HAP-1 (cell line): ENCODE results near the gene ZNF669.
A peak's percentile ranks its signal among the peaks of the same experiment; 100 is the strongest.

Experiments
- DNase-seq, 2 experiments: peaks; one replicate each; pipeline ENCODE4 v3.0.0-alpha.2; 2016 to 2020; ENCODE audit warnings: low spot score in 2 of 2
- H3K27me3 ChIP-seq: fragments of 250-450 bp; sonication (Bioruptor Pico); 2 replicates; pipeline ENCODE4 v1.5.1; 2020; ENCODE audit warnings: low read depth, mild to moderate bottlenecking, moderate library complexity
- H3K36me3 ChIP-seq: fragments of 250-450 bp; sonication (Bioruptor Pico); replicated peaks from 2 replicates; pipeline ENCODE4 v1.5.1; 2020; ENCODE audit warnings: mild to moderate bottlenecking
- H3K4me1 ChIP-seq: fragments of 250-450 bp; sonication (Bioruptor Pico); 2 replicates; pipeline ENCODE4 v1.5.1; 2020; ENCODE audit warnings: mild to moderate bottlenecking
- H3K4me3 ChIP-seq: fragments of 250-450 bp; sonication (Bioruptor Pico); 2 replicates; pipeline ENCODE4 v1.5.1; 2020; ENCODE audit warnings: mild to moderate bottlenecking, moderate library complexity
- H3K9me3 ChIP-seq: fragments of 250-450 bp; sonication (Bioruptor Pico); 2 replicates; pipeline ENCODE4 v1.5.1; 2020; ENCODE audit warnings: mild to moderate bottlenecking, moderate library complexity
- in situ Hi-C: fragments of 300-500 bp; cut with MboI; formaldehyde crosslinking; loops from 3 replicates; pipeline ENCODE4 v1.14.3; 2020; ENCODE audit warnings: low sequenced_read_pairs, inconsistent platforms, mixed read lengths

Gene ZNF669

DNA sequence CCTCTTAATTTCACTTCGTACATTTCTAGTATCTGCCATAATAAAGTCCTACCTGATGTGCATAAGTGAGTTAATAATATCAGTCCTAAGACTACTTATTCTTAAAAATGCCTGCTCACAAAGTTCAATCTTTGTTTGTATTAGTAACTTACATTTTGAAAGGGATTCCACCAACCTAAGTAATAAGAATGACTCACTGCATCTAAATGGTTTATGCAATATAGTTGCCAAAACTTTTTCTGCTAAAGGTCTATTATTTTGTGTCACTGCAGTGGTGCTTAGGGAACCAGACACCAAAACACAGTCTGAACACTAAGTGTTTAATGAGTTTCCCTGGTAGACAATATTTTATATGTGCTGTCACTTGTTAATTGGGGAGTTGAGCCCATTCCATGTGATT lies 1.8 kb downstream of the ZNF669 start:
- DNase-seq: no peak
- Histone ChIP-seq H3K27me3 (no peaks in the 10 kb centered on the region), H3K4me1 (peaks cover 4% of the 10 kb centered on the region; the same call in 1 of the 2 replicates), H3K4me3 (no peak overlapping the region), H3K36me3 (peaks cover 41% of the 10 kb centered on the region), H3K9me3 (peaks cover 29% of the 10 kb centered on the region)
- in situ Hi-C loops: no loop called here

DNA sequence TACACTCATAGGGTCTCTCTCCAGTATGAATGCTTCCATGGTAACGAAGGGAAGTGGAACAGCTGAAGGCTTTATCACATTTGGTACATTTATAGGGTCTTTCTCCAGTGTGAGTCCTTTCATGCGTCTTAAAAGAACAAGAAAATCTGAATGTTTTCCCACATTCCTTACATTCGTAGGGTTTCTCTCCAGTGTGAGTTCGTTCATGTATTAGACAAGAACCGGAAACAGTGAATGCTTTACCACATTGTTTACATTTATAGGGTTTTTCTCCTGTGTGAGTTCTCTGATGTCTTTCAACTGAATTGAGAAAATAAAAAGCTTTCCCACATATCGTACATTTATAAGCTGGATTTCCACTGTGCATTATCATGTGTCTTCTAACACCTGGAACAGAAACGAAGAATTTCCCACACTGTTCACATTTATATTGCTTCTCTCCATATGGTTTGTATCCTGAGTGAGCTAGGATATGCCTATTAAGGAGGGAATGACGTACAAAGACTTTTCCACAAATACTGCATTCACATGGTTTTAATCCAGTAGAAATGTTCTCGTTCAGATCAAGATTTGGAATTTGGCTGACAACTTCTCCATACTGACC lies 3.4 kb downstream of the ZNF669 start:
- DNase-seq: no peak
- in situ Hi-C loops: no loop called here
- H3K27me3 ChIP-seq: no peaks in the 10 kb centered on the region
- H3K4me1 ChIP-seq: peaks cover 4% of the 10 kb centered on the region; the same call in 1 of the 2 replicates
- peaks cover 29% of the 10 kb centered on the region for H3K9me3 ChIP-seq
- H3K4me3 ChIP-seq: no peak overlapping the region
- H3K36me3 ChIP-seq: peaks cover 42% of the 10 kb centered on the region

DNA sequence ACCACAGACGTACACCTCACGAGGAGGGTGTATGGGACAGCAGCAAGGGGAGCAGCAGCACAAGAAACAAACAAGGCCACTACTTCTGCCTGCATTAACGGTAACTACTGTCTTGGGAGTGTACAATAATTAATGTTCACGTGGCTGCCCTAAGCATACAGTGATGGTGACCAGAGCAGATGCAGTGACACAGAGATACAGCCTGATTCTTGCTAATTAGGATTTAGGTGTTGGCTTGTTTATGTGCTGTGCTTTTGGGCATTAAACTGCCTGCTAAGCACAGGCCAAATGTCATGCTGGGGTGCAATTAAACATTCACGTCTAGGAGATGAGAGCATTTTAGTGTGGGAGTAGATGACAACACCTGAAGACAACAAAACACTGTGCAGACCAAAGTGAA lies 7.2 kb downstream of the ZNF669 start:
- no peak for DNase-seq
- Histone ChIP-seq H3K36me3 (peaks cover 38% of the 10 kb centered on the region), H3K4me3 (no peak overlapping the region), H3K4me1 (no peaks in the 10 kb centered on the region), H3K9me3 (peaks cover 19% of the 10 kb centered on the region), H3K27me3 (no peaks in the 10 kb centered on the region)
- in situ Hi-C loops: no loop called here

DNA sequence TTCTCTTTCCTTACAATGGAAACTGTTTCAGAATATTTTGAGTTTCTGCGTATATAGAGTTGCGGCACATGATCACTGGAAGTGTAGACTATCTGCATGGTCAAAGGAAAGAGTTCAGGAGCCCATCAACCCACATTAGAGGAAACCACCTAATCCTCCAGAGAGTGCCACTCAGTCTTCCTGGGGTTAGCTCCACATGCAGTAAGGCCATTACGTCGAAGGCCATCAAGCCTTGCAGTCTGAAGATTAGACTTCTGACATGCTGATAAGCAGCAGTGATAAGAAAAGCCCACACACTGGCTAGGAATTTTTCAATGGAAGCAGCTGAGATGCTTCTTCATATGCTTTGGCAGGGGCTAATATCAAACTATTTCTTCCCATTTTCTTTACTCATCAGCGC lies 7.6 kb downstream of the ZNF669 start:
- no peak overlapping the region for H3K4me3 ChIP-seq
- H3K27me3 ChIP-seq: no peaks in the 10 kb centered on the region
- no peak for DNase-seq
- in situ Hi-C loops: no loop called here
- H3K36me3 ChIP-seq: peaks cover 33% of the 10 kb centered on the region
- H3K4me1 ChIP-seq: no peaks in the 10 kb centered on the region
- H3K9me3 ChIP-seq: peaks cover 16% of the 10 kb centered on the region

DNA sequence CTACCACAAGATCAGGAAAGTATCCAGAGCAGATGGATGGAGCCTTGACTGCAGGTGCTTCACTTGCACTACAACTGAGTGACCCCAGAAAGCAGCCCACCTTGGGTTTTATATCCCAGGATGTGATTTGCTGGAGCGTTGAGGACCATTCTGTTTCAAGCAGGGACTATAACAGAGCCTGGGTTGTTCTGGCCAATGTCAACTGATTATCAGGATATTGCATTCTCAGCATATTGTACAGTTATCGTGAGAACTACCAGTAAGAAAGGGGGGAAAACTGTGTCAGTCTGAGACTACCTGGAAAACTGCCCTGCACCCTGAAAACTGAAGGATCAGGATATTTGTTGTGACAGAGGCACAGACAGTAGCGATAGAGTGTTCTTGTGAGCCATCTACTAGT lies 8.0 kb downstream of the ZNF669 start:
- in situ Hi-C loops: no loop called here
- peaks cover 29% of the 10 kb centered on the region for H3K36me3 ChIP-seq
- H3K4me1 ChIP-seq: no peaks in the 10 kb centered on the region
- no peak overlapping the region for H3K4me3 ChIP-seq
- peaks cover 12% of the 10 kb centered on the region for H3K9me3 ChIP-seq
- no peaks in the 10 kb centered on the region for H3K27me3 ChIP-seq
- DNase-seq: no peak

DNA sequence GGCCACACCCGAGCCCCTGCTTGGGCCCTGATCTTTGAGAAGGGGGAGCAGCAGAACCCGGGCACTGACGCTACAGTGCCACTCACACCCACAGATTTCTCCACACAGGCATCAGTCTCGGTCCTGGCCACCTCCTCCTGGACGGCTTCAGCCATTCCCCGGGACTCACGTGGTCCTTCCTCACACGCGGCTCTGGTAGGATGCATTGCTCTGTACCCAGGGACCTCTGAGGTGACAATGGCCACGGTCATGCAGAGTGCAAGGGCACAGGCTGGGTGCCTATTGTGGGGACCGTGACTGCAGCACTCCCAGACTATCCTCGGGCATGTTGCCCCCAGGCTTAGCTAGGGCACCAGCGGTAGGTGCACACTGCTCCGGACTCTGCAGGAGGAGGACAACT lies 13.7 kb downstream of the ZNF669 start:
- in situ Hi-C loops: no loop called here
- no peaks in the 10 kb centered on the region for H3K27me3 ChIP-seq
- DNase-seq: no peak
- H3K4me1 ChIP-seq: no peaks in the 10 kb centered on the region
- H3K9me3 ChIP-seq: no peaks in the 10 kb centered on the region
- no peaks in the 10 kb centered on the region for H3K36me3 ChIP-seq
- H3K4me3 ChIP-seq: no peak overlapping the region

DNA sequence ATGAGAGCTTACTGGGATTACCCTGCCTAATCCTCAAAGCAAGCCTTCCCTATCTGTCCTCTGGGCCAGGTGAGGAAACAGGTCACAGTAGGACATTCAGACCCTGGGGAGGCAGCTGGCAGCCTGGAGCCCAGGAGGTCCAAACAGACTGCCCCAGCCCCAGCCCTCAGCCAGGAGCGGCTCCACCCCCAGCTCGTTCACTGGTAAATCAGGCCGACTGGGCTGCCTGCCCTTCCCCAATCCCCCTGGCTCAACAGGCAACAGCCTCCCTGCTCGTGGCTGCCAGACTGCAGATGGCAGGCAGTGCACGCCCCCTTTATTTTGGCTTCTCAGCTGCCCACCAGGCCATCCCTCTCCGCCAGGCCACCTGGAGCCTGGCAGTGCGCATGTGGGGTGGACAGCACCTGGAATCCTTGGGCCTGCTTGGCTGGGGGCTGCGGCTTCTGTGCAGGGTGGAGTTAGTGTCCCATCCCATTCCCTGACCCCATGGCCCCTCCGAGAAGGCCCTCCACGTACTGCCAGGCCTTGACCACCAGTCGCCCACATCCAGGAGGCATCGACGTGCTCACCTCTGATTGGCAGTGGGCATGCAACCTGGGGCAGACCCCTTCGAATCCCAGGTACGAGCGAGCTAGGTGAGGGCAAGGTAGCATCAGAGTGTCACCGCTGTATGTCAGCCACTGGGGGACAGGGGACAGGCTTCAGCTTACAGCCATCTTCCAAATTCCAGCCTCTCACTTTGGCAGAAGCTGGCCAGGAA lies 14.4 kb downstream of the ZNF669 start:
- in situ Hi-C loops: no loop called here
- Histone ChIP-seq H3K9me3 (no peaks in the 10 kb centered on the region), H3K36me3 (no peaks in the 10 kb centered on the region), H3K27me3 (no peaks in the 10 kb centered on the region), H3K4me1 (no peaks in the 10 kb centered on the region), H3K4me3 (no peak overlapping the region)
- no peak for DNase-seq

DNA sequence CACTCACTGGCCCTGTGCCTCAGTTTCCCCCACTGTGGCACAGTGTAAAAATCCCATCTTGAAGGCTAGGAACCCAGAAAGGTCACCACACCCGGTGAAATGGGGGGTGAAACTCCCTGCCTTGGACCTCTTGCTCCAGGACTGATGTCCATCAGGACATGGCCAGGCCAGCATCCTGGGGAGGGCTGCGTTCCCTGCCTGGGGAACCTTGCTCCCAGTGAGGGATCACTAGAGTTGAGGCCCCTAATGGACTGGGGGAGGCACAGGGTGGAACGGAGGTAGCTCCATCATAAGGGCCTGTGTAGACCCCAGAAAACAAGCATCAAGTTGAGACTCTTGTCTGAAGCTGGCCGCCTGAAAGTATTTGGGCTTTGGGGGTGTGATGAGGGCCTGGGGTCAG lies 15.2 kb downstream of the ZNF669 start:
- Histone ChIP-seq H3K36me3 (no peaks in the 10 kb centered on the region), H3K27me3 (no peaks in the 10 kb centered on the region), H3K9me3 (no peaks in the 10 kb centered on the region), H3K4me1 (no peaks in the 10 kb centered on the region), H3K4me3 (no peak overlapping the region)
- no peak for DNase-seq
- in situ Hi-C loops: no loop called here

DNA sequence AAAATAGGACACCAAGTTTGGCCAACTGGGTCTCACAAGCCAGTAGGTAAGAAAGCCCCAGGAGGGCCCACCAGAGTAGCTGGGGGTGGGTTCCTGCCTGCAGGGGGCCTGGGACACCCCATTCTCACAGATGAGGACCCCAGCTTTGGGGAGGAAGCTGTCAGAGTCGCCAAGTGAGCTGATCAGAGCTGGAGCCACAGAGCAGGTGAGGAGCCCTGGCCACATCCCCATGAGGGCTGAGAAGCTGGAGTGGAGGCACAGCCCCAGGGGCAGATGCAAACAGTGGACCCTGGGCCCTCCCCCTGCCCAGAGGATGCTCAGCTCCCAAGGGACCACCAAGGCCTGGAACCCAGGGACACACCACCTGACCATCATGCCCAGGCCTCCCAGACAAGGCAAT lies 16.9 kb downstream of the ZNF669 start:
- no peaks in the 10 kb centered on the region for H3K27me3 ChIP-seq
- H3K4me3 ChIP-seq: no peak overlapping the region
- in situ Hi-C loops: no loop called here
- no peaks in the 10 kb centered on the region for H3K4me1 ChIP-seq
- H3K9me3 ChIP-seq: no peaks in the 10 kb centered on the region
- H3K36me3 ChIP-seq: no peaks in the 10 kb centered on the region
- DNase-seq: no peak

DNA sequence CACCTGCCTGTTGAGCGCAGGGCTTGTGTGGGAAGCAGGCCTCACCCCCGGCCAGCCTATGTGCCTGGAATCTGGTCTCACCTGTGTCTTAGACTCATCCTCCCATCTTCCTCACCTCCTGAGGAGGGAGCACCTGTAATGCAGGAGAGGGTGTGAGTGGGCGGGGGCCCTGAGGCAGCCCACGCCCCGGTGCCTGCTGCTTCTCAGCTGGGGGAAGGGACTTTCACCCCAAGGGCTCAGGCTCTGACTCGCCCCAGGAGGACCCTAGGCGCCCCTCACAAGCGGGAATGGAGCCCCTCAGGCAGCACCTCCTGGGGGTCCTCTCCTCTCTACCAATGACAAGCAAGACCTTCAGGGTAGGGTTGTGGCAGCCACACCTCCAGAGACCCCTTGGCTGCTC lies 18.8 kb downstream of the ZNF669 start:
- in situ Hi-C loops: no loop called here
- DNase-seq: no peak
- Histone ChIP-seq H3K4me3 (no peak overlapping the region), H3K27me3 (no peaks in the 10 kb centered on the region), H3K36me3 (no peaks in the 10 kb centered on the region), H3K9me3 (no peaks in the 10 kb centered on the region), H3K4me1 (no peaks in the 10 kb centered on the region)

DNA sequence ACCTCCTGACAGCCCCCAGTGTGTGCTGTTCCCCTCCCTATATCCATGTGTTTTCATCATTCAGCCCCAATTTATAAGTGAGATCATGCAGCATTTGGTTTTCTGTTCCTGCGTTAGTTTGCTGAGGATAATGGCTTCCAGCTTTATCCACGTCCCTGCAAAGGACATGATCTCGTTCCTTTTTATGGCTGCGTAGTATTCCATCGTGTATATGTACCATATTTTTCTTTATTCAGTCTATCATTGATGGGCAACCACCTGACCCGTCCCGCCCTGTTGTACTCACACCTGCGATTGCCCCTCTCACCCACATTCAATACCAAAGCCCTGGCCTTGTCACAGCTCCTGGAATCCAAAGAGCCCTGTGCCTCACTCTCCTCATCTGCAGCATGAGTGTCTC lies 19.4 kb downstream of the ZNF669 start:
- DNase-seq: no peak
- no peaks in the 10 kb centered on the region for H3K36me3 ChIP-seq
- in situ Hi-C loops: no loop called here
- H3K9me3 ChIP-seq: no peaks in the 10 kb centered on the region
- H3K27me3 ChIP-seq: no peaks in the 10 kb centered on the region
- no peak overlapping the region for H3K4me3 ChIP-seq
- H3K4me1 ChIP-seq: no peaks in the 10 kb centered on the region

DNA sequence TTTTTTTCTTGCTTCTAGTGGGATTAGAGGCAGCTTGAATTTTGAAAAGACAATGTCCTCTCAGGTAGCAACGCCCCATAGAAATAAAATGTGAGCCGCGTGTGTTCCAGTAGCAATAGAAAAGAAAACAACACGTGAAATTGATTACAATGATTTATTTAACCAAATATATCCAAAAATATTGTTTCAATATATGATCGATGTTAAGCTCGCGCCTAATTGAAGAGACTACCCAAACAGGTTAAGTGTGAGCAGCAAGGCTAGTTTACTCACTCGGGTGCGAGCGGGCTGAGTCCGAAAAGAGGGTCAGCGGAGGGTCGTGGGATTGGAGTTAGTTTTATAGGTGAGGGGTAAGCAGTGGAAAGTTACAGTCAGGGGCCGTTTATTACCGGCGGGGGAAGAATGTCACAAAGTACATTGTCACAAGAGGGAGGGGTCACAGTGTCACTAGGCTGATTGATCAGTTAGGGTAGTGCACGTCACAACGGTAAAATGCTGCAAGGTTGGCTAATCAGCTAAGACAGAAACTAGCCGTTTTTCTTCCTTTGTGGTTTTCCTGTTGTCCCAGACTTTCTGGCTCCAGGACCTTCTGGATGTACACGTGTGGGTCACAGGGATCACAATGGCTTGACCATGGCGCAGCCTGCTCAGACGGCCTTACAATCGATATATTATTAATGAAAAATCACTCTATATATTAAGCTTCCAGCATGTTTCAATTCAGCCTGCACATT lies 24.8 kb downstream of the ZNF669 start:
- DNase-seq: no peak
- Histone ChIP-seq H3K4me3 (peak overlapping the region; percentile 94), H3K9me3 (peaks cover 19% of the 10 kb centered on the region), H3K4me1 (peaks cover 6% of the 10 kb centered on the region; the same call in 1 of the 2 replicates), H3K36me3 (peaks cover 5% of the 10 kb centered on the region; the same call in 1 of the 2 replicates), H3K27me3 (no peaks in the 10 kb centered on the region)
- in situ Hi-C loops: no loop called here

DNA sequence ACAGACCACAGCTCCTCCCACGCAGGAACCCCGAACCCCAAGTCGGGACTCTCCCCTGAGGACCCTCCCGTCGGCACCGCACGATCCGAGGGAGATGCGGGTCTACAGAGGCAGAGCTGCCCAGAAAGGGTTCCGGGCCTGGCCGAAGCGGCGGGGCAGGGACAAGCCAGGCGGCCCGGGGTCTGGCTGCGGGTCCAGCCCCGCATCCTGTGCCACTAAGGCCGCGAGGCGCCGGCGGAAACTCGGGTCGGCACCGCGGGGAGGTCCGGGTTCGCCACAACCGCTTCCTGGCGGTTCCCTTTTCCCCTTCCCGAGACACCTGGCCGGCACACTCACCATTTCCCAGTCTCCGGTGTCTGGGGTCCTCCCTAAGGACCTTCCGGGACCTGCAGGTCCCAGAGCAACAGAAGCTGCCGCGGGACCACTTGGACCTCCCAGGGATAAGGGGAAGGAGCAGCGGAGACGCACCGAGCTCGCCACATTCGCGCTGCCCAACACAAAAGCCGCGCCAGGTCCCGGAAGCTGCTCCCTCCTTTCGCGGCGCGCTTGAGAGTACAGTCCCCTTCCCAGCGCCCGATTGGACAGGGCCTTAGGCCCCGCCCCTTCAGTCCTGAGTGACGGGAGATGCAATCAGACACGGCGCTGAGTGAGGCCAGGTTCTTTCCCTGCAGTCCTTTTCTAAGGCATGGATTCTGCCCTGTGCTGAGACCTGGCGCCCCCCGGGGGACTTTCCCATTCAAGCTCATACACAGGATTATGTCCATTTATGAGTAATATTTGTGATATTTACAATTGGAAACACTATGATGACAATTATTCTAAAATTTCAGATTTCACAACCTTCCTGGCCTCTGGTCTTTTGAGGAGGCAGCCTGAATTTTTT lies 25.7 kb downstream of the ZNF669 start, which contains the start of gene ZNF670:
ZNF670 (minus strand) TSS at position 554 of the 883 bp plus-strand sequence; CDS start at position 339, 215 bp downstream.
- H3K9me3 ChIP-seq: peaks cover 19% of the 10 kb centered on the region
- no peaks in the 10 kb centered on the region for H3K27me3 ChIP-seq
- DNase-seq: peak; percentile 92 to 98
- H3K4me3 ChIP-seq: peak within 1 kb of the TSS; percentile 94
- H3K36me3 ChIP-seq: peaks cover 7% of the 10 kb centered on the region; the same call in 1 of the 2 replicates
- peaks cover 6% of the 10 kb centered on the region; the same call in 1 of the 2 replicates for H3K4me1 ChIP-seq
- in situ Hi-C loops: no loop called here
